HG03432 (cell line): Measurements from ENCODE around the gene PBRM1.

Experiments
- ATAC-seq: cut with Tn5 transposase; IDR thresholded peaks from one replicate; pipeline ENCODE4 v1.9.1; 2021; ENCODE audit warnings: mild to moderate bottlenecking, moderate library complexity; ENCODE audit not compliant: unreplicated experiment

The PBRM1 gene

GRCh38 chr3:52515192-52515591 lies 170.5 kb downstream of the PBRM1 start:
- no peak for ATAC-seq

GRCh38 chr3:52514576-52514975 lies 171.1 kb downstream of the PBRM1 start:
- no peak for ATAC-seq

GRCh38 chr3:52513281-52513680 lies 172.4 kb downstream of the PBRM1 start:
- ATAC-seq, result no peak

- no peak for ATAC-seq
These were observed 173.0 kb downstream of the PBRM1 start for GRCh38 chr3:52512727-52513126.

- no peak for ATAC-seq
These were observed 173.6 kb downstream of the PBRM1 start for GRCh38 chr3:52512105-52512504.

GRCh38 chr3:52511509-52511908 lies 174.2 kb downstream of the PBRM1 start:
- no peak for ATAC-seq

- no peak for ATAC-seq
These were observed 175.9 kb downstream of the PBRM1 start for GRCh38 chr3:52509753-52510328.

- ATAC-seq, result no peak
These were observed 178.4 kb downstream of the PBRM1 start for GRCh38 chr3:52507359-52507758.

- ATAC-seq, result no peak
These were observed 179.3 kb downstream of the PBRM1 start for GRCh38 chr3:52506266-52506966.

- no peak for ATAC-seq
These were observed 180.7 kb downstream of the PBRM1 start for GRCh38 chr3:52504977-52505376.

- ATAC-seq, result no peak
These were observed 181.8 kb downstream of the PBRM1 start for GRCh38 chr3:52503788-52504424.

GRCh38 chr3:52502808-52503350 lies 182.8 kb downstream of the PBRM1 start:
- ATAC-seq, result no peak

GRCh38 chr3:52502001-52502400 lies 183.7 kb downstream of the PBRM1 start:
- ATAC-seq, result no peak

- no peak for ATAC-seq
These were observed 184.7 kb downstream of the PBRM1 start for GRCh38 chr3:52501046-52501445.

- ATAC-seq, result no peak
These were observed 187.3 kb downstream of the PBRM1 start for GRCh38 chr3:52498137-52499054.

- ATAC-seq, result no peak
These were observed 189.7 kb downstream of the PBRM1 start for GRCh38 chr3:52495777-52496602.
